NCI-H748 (cell line): ENCODE data around the gene TUBGCP6.

Source experiments
- DNase-seq: peaks from one replicate; lab custom pipeline; 2025; ENCODE audit not compliant: unreplicated experiment; lab: John Stamatoyannopoulos, UW

TUBGCP6 gene

GRCh38 chr22:50229370-50229769 lies 15.5 kb downstream of the TUBGCP6 start:
- DNase-seq: no peak

GRCh38 chr22:50228366-50228765 lies 16.5 kb downstream of the TUBGCP6 start:
- DNase-seq: no peak

- no peak for DNase-seq
Observed at GRCh38 chr22:50227579-50228215, 17.1 kb downstream of the TUBGCP6 start.

- no peak for DNase-seq
Observed at GRCh38 chr22:50226875-50227165, 18.0 kb downstream of the TUBGCP6 start.

GRCh38 chr22:50226063-50226874 lies 18.6 kb downstream of the TUBGCP6 start:
- no peak for DNase-seq

GRCh38 chr22:50225200-50225969 lies 19.4 kb downstream of the TUBGCP6 start:
- no peak for DNase-seq

- no peak for DNase-seq
Observed at GRCh38 chr22:50224071-50224470, 20.8 kb downstream of the TUBGCP6 start.

- DNase-seq: no peak
Observed at GRCh38 chr22:50222508-50222907, 22.3 kb downstream of the TUBGCP6 start.

- DNase-seq: no peak
Observed at GRCh38 chr22:50221410-50222300, 23.2 kb downstream of the TUBGCP6 start.

- DNase-seq: no peak
Observed at GRCh38 chr22:50220603-50221409, 24.0 kb downstream of the TUBGCP6 start.

GRCh38 chr22:50219800-50220602 lies 24.8 kb downstream of the TUBGCP6 start:
- no peak for DNase-seq

- DNase-seq: peak; percentile 47
Observed at GRCh38 chr22:50218996-50219727, 25.7 kb downstream of the TUBGCP6 start.

GRCh38 chr22:50218153-50218995 lies 26.4 kb downstream of the TUBGCP6 start:
- peak; percentile 18 for DNase-seq

GRCh38 chr22:50217543-50218152 lies 27.2 kb downstream of the TUBGCP6 start:
- no peak for DNase-seq

- DNase-seq: no peak
Observed at GRCh38 chr22:50216684-50217520, 27.9 kb downstream of the TUBGCP6 start.

GRCh38 chr22:50216055-50216683 lies 28.7 kb downstream of the TUBGCP6 start:
- no peak for DNase-seq
